ENCODE measurements around the gene TNPO1.

TNPO1 gene

DNA sequence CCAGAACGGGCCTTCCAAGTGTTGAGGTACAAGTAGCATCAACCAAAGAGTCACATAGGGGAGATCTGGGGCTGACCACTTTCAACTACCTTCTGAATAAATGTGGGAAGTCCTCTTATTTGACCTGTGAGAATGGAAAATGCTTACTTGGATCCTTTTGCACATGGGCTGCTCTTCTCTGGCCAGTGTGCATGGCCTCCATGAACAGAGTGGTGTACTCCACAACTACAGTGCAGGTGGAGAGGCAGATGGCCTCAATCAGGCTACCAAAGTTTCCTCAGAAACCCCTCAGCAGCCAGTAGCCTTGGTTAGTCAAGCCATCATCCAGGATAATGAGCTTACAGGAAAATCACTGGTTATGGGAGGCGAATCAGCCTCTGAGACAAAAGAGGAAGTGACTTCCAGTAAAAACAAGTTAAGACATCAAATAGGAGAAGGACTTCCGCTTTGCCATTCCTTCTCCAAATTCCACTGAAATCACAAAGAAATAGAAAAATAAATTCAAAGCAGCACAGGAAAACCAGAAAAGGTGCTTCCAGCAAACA lies 121.1 kb downstream of the TNPO1 start:
- ChIA-PET POLR2A (no interaction called here), CTCF (interaction anchor here (1.1 to 1.5 kb wide), 3 partner anchors 8 to 13 kb away, joined by 3 read pairs; no protein-coding TSS in a partner anchor)
- H3K4me3 ChIP-seq (ENCODE audit: control insufficient read depth in 1 of 7, extremely low read depth in 1 of 7, insufficient read depth in 4 of 7, low read depth in 2 of 7, low read length in 6 of 7), result no peak overlapping the region
- no peaks in the 10 kb centered on the region for H3K27me3 ChIP-seq (replicated peaks in 2 of 5; ENCODE audit: control insufficient read depth in 4 of 5, insufficient read depth in 5 of 5, low read length in 4 of 5)
- WGBS (ENCODE audit: insufficient coverage), result 83% methylated on average over 1 of the region's 3 CpGs
- H3K9me3 ChIP-seq (ENCODE audit: control extremely low read depth in 1 of 5, control insufficient read depth in 4 of 5, insufficient read depth in 2 of 5, low read depth in 1 of 5, low read length in 4 of 5), result peaks cover 0 to 5% (median 0%) of the 10 kb centered on the region in 5 experiments
- H3K4me1 ChIP-seq (ENCODE audit: control extremely low read depth in 1 of 4, control insufficient read depth in 4 of 4, insufficient read depth in 4 of 4, low read length in 3 of 4), result peaks cover 0 to 5% (median 4%) of the 10 kb centered on the region in 4 experiments
- DNase-seq, result peak in 2 of 3 donors; percentile 30 to 35
- no peaks in the 10 kb centered on the region for H3K36me3 ChIP-seq (ENCODE audit: control insufficient read depth in 4 of 4, insufficient read depth in 4 of 4, low read length in 3 of 4)
- H3K27ac ChIP-seq (ENCODE audit: insufficient read depth in 1 of 2, low read depth in 1 of 2, low read length in 2 of 2, poor library complexity in 1 of 2, severe bottlenecking in 2 of 2), result no peak overlapping the region

DNA sequence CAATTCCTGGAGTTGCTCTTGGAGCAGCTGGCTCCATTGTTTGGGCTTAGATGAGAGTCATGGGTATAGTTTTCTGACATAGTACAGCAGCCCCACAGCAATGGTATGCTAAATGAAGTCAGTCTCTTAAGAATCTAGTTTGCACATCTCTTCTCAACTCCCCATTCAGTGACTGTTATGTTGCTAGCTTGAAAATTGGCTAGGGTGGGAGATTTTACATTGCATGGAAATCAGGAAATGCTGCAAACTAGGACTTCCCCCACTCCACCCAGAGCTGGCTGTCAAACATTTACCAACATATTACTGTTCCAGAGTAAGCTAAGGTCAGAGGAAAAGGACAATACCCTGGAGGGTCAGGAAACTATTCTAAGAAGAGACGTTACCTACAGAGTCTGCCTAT lies 121.7 kb downstream of the TNPO1 start:
- no peak for DNase-seq
- POLR2A ChIA-PET, result no interaction called here
- Histone ChIP-seq H3K9me3 (ENCODE audit: control extremely low read depth in 1 of 5, control insufficient read depth in 4 of 5, insufficient read depth in 2 of 5, low read depth in 1 of 5, low read length in 4 of 5) (peaks cover 0 to 3% (median 0%) of the 10 kb centered on the region in 5 experiments), H3K27ac (ENCODE audit: insufficient read depth in 1 of 2, low read depth in 1 of 2, low read length in 2 of 2, poor library complexity in 1 of 2, severe bottlenecking in 2 of 2) (no peak overlapping the region), H3K36me3 (ENCODE audit: control insufficient read depth in 4 of 4, insufficient read depth in 4 of 4, low read length in 3 of 4) (no peaks in the 10 kb centered on the region), H3K4me1 (ENCODE audit: control extremely low read depth in 1 of 4, control insufficient read depth in 4 of 4, insufficient read depth in 4 of 4, low read length in 3 of 4) (peaks cover 0 to 5% (median 4%) of the 10 kb centered on the region in 4 experiments), H3K27me3 (replicated peaks in 2 of 5; ENCODE audit: control insufficient read depth in 4 of 5, insufficient read depth in 5 of 5, low read length in 4 of 5) (no peaks in the 10 kb centered on the region), H3K4me3 (ENCODE audit: control insufficient read depth in 1 of 7, extremely low read depth in 1 of 7, insufficient read depth in 4 of 7, low read depth in 2 of 7, low read length in 6 of 7) (no peak overlapping the region)
- CTCF ChIA-PET, result interaction anchor here (1.1 to 1.5 kb wide), 3 partner anchors 8 to 12 kb away, joined by 3 read pairs; no protein-coding TSS in a partner anchor
- no CpG with 5 or more reads among the region's 1 CpG for WGBS (ENCODE audit: insufficient coverage)

DNA sequence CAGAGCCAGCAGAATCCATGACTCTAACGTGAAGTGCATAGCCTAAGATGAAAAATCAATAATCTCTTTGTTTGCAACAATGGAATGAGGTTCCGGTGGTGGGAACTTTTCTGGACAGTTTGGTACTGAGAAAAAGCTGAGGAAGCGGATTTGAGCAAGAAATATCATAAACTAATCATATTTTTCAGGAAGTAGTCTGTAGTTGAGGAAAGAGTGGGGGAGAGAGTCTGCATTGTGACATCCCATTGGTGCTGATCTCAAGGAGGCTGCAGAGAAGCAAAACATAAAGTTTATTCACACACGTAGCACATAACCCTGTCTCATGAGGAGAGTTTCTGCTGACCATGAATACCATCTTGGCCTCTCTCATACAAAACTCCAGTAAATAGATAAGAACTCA lies 123.6 kb downstream of the TNPO1 start:
- Histone ChIP-seq H3K4me3 (ENCODE audit: control insufficient read depth in 1 of 7, extremely low read depth in 1 of 7, insufficient read depth in 4 of 7, low read depth in 2 of 7, low read length in 6 of 7) (no peak overlapping the region), H3K36me3 (ENCODE audit: control insufficient read depth in 4 of 4, insufficient read depth in 4 of 4, low read length in 3 of 4) (no peaks in the 10 kb centered on the region), H3K9me3 (ENCODE audit: control extremely low read depth in 1 of 5, control insufficient read depth in 4 of 5, insufficient read depth in 2 of 5, low read depth in 1 of 5, low read length in 4 of 5) (peaks cover 0 to 3% (median 0%) of the 10 kb centered on the region in 5 experiments), H3K27me3 (replicated peaks in 2 of 5; ENCODE audit: control insufficient read depth in 4 of 5, insufficient read depth in 5 of 5, low read length in 4 of 5) (no peaks in the 10 kb centered on the region), H3K4me1 (ENCODE audit: control extremely low read depth in 1 of 4, control insufficient read depth in 4 of 4, insufficient read depth in 4 of 4, low read length in 3 of 4) (peaks cover 0 to 5% (median 4%) of the 10 kb centered on the region in 4 experiments), H3K27ac (ENCODE audit: insufficient read depth in 1 of 2, low read depth in 1 of 2, low read length in 2 of 2, poor library complexity in 1 of 2, severe bottlenecking in 2 of 2) (no peak overlapping the region)
- 86% methylated on average over 1 of the region's 4 CpGs for WGBS (ENCODE audit: insufficient coverage)
- no peak for DNase-seq
- POLR2A ChIA-PET, result no interaction called here
- CTCF ChIA-PET, result no interaction called here

DNA sequence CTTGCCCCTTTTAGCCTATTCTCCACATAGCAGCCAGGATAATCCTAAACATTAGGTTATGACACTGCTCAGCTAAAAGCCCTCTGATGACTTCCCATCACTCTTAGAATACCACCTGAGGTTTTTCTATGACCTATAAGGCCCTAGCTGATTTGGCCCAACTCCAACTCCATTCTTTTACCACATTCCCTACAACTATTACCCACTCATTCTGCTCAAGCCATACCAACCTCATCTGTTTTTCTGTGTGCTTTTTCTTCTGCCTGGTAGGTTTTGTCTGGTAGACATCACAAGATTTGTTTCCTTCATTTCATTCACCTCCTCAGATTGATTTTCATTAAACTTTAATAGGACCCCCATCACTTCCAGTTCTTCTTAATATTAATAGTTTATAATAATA lies 126.8 kb downstream of the TNPO1 start:
- Histone ChIP-seq H3K27ac (ENCODE audit: insufficient read depth in 1 of 2, low read depth in 1 of 2, low read length in 2 of 2, poor library complexity in 1 of 2, severe bottlenecking in 2 of 2) (no peak overlapping the region), H3K9me3 (ENCODE audit: control extremely low read depth in 1 of 5, control insufficient read depth in 4 of 5, insufficient read depth in 2 of 5, low read depth in 1 of 5, low read length in 4 of 5) (no peaks in the 10 kb centered on the region), H3K4me3 (ENCODE audit: control insufficient read depth in 1 of 7, extremely low read depth in 1 of 7, insufficient read depth in 4 of 7, low read depth in 2 of 7, low read length in 6 of 7) (no peak overlapping the region), H3K4me1 (ENCODE audit: control extremely low read depth in 1 of 4, control insufficient read depth in 4 of 4, insufficient read depth in 4 of 4, low read length in 3 of 4) (peaks cover 0 to under 1% (median 0%) of the 10 kb centered on the region in 4 experiments), H3K27me3 (replicated peaks in 2 of 5; ENCODE audit: control insufficient read depth in 4 of 5, insufficient read depth in 5 of 5, low read length in 4 of 5) (no peaks in the 10 kb centered on the region), H3K36me3 (ENCODE audit: control insufficient read depth in 4 of 4, insufficient read depth in 4 of 4, low read length in 3 of 4) (no peaks in the 10 kb centered on the region)
- DNase-seq, result no peak
- ChIA-PET CTCF (interaction anchor here (1.2 kb wide), 1 partner anchor 10 kb away, joined by 3 read pairs; no protein-coding TSS in a partner anchor), POLR2A (no interaction called here)

DNA sequence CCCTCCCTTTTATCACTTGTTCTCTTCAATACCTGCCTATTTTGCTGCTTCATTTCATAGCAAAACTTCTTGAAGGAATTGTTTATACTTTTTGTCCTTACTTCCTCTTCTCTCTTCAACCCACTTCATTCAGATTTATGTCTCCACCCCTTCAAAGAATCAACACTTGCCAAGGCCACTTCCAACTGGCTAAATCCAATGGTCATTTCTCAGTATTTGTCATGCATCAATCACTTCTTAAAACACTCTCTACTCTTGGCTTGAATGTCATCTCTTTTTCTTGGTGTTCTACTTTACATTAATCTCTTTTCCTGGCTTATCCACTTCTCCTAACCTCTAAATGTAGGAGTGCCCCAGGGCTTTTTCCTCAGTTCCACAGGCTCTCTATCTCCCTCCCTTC lies 131.0 kb downstream of the TNPO1 start:
- ChIA-PET CTCF (no interaction called here), POLR2A (no interaction called here)
- Histone ChIP-seq H3K9me3 (ENCODE audit: control extremely low read depth in 1 of 5, control insufficient read depth in 4 of 5, insufficient read depth in 2 of 5, low read depth in 1 of 5, low read length in 4 of 5) (no peaks in the 10 kb centered on the region), H3K27me3 (replicated peaks in 2 of 5; ENCODE audit: control insufficient read depth in 4 of 5, insufficient read depth in 5 of 5, low read length in 4 of 5) (no peaks in the 10 kb centered on the region), H3K4me3 (ENCODE audit: control insufficient read depth in 1 of 7, extremely low read depth in 1 of 7, insufficient read depth in 4 of 7, low read depth in 2 of 7, low read length in 6 of 7) (no peak overlapping the region), H3K36me3 (ENCODE audit: control insufficient read depth in 4 of 4, insufficient read depth in 4 of 4, low read length in 3 of 4) (no peaks in the 10 kb centered on the region), H3K4me1 (ENCODE audit: control extremely low read depth in 1 of 4, control insufficient read depth in 4 of 4, insufficient read depth in 4 of 4, low read length in 3 of 4) (no peaks in the 10 kb centered on the region), H3K27ac (ENCODE audit: insufficient read depth in 1 of 2, low read depth in 1 of 2, low read length in 2 of 2, poor library complexity in 1 of 2, severe bottlenecking in 2 of 2) (no peak overlapping the region)
- no peak for DNase-seq

DNA sequence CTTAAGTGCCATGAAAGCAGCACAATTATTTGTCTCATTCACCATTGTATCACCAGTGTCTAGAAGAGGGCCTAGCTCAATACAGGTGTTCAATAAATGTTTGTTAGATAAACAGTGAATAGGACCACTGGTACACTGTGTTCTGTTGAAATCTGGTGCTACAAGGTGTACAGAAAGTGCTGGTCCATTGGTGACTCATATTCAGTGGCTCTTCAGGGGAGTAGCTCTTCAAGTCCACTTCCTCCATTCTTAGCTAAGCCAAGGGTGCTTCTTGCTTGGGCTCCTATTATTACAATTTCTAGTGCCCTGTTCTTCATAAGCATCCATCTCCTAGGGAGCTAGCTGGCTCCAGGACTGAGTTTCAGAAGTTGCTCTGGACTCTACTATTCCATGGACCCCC lies 133.0 kb downstream of the TNPO1 start:
- no peaks in the 10 kb centered on the region for H3K4me1 ChIP-seq (ENCODE audit: control extremely low read depth in 1 of 4, control insufficient read depth in 4 of 4, insufficient read depth in 4 of 4, low read length in 3 of 4)
- H3K4me3 ChIP-seq (ENCODE audit: control insufficient read depth in 1 of 7, extremely low read depth in 1 of 7, insufficient read depth in 4 of 7, low read depth in 2 of 7, low read length in 6 of 7), result no peak overlapping the region
- CTCF ChIA-PET, result no interaction called here
- no peaks in the 10 kb centered on the region for H3K36me3 ChIP-seq (ENCODE audit: control insufficient read depth in 4 of 4, insufficient read depth in 4 of 4, low read length in 3 of 4)
- POLR2A ChIA-PET, result no interaction called here
- H3K27me3 ChIP-seq (replicated peaks in 2 of 5; ENCODE audit: control insufficient read depth in 4 of 5, insufficient read depth in 5 of 5, low read length in 4 of 5), result peaks cover 0 to 3% (median 0%) of the 10 kb centered on the region in 5 experiments
- no peaks in the 10 kb centered on the region for H3K9me3 ChIP-seq (ENCODE audit: control extremely low read depth in 1 of 5, control insufficient read depth in 4 of 5, insufficient read depth in 2 of 5, low read depth in 1 of 5, low read length in 4 of 5)
- H3K27ac ChIP-seq (ENCODE audit: insufficient read depth in 1 of 2, low read depth in 1 of 2, low read length in 2 of 2, poor library complexity in 1 of 2, severe bottlenecking in 2 of 2), result no peak overlapping the region
- DNase-seq, result no peak

DNA sequence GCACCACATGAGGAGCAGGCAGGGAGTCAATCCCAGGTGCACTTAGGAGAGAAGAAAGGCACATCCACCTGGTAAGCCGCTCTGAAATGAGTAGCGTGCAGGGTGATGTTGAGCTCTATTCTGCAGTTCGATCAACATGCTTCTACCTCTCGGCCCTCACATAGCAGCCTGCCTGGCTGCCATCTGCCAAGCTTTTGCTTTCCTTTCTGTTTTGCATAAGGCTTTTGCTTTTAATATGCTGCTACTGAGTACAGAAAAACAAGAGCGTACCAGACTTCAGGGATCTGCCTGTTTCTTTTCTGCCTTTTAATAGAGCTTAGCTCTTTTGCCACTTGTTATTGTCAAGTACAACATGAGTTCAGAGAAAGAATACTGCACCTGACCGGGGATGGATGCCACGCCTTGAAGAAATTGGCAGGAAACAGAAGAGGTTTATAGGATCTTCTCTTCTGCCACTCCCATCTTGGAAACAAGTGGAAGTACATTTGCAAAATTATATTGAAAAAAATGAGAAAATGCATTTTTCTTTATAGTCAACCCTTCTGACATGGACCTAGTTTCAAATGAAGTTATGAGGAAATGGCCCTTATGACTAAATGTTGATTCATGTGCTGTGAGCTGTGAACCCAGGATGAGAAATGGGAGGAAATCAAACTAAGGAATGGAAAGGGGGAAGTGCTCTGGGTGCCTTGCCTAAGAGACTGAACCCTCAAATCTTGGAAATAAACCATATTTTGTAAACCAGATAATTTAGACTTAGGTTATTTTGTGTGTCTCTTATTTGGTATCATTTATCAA lies 135.4 kb downstream of the TNPO1 start:
- H3K27ac ChIP-seq (ENCODE audit: insufficient read depth in 1 of 2, low read depth in 1 of 2, low read length in 2 of 2, poor library complexity in 1 of 2, severe bottlenecking in 2 of 2), result no peak overlapping the region
- no peak for DNase-seq
- no peaks in the 10 kb centered on the region for H3K9me3 ChIP-seq (ENCODE audit: control extremely low read depth in 1 of 5, control insufficient read depth in 4 of 5, insufficient read depth in 2 of 5, low read depth in 1 of 5, low read length in 4 of 5)
- H3K27me3 ChIP-seq (replicated peaks in 2 of 5; ENCODE audit: control insufficient read depth in 4 of 5, insufficient read depth in 5 of 5, low read length in 4 of 5), result peaks cover 0 to 9% (median 0%) of the 10 kb centered on the region in 5 experiments
- CTCF ChIA-PET, result no interaction called here
- 99% methylated on average over 7 of the region's 7 CpGs for whole genome bisulfite sequencing (ENCODE audit: insufficient coverage)
- H3K36me3 ChIP-seq (ENCODE audit: control insufficient read depth in 4 of 4, insufficient read depth in 4 of 4, low read length in 3 of 4), result no peaks in the 10 kb centered on the region
- no peak overlapping the region for H3K4me3 ChIP-seq (ENCODE audit: control insufficient read depth in 1 of 7, extremely low read depth in 1 of 7, insufficient read depth in 4 of 7, low read depth in 2 of 7, low read length in 6 of 7)
- peaks cover 3 to 11% (median 7%) of the 10 kb centered on the region in 4 experiments for H3K4me1 ChIP-seq (ENCODE audit: control extremely low read depth in 1 of 4, control insufficient read depth in 4 of 4, insufficient read depth in 4 of 4, low read length in 3 of 4)
- POLR2A ChIA-PET, result no interaction called here

All from common myeloid progenitor, CD34-positive (primary cell).